ENCODE data around the gene DCAF10. TPM values are rescaled to one million over a fixed set of nuclear protein-coding genes. Genes with fewer than 3 reads are reported as not detected.

Gene DCAF10
- total and polyA plus RNA-seq, 10 of the 15 experiments (the other 5 are each of a cell fraction or from before 2014, with no cell fraction given), result 3.9 to 21.7 (median 9.8) TPM

GRCh38 chr9:37784616-37785483 is 15.7 kb upstream of the DCAF10 start, which contains the start of gene EXOSC3 (continued):
- TF ChIP-seq TCF3 (IDR thresholded peaks at IDR 0.05; ENCODE audit: borderline replicate concordance, insufficient read depth, low read depth, low read length), result no peak
- TF ChIP-seq NR2C1 (IDR thresholded peaks at IDR 0.05), result no peak; the same call in none of the 2 replicates
- 0 out of 2 replicates have a peak, but pooled peaks have one; percentile 82 for TF ChIP-seq RCOR1 (conservative IDR thresholded peaks at IDR 0.05; ENCODE audit: low read depth, low read length)
- TF ChIP-seq, protein P1, sequence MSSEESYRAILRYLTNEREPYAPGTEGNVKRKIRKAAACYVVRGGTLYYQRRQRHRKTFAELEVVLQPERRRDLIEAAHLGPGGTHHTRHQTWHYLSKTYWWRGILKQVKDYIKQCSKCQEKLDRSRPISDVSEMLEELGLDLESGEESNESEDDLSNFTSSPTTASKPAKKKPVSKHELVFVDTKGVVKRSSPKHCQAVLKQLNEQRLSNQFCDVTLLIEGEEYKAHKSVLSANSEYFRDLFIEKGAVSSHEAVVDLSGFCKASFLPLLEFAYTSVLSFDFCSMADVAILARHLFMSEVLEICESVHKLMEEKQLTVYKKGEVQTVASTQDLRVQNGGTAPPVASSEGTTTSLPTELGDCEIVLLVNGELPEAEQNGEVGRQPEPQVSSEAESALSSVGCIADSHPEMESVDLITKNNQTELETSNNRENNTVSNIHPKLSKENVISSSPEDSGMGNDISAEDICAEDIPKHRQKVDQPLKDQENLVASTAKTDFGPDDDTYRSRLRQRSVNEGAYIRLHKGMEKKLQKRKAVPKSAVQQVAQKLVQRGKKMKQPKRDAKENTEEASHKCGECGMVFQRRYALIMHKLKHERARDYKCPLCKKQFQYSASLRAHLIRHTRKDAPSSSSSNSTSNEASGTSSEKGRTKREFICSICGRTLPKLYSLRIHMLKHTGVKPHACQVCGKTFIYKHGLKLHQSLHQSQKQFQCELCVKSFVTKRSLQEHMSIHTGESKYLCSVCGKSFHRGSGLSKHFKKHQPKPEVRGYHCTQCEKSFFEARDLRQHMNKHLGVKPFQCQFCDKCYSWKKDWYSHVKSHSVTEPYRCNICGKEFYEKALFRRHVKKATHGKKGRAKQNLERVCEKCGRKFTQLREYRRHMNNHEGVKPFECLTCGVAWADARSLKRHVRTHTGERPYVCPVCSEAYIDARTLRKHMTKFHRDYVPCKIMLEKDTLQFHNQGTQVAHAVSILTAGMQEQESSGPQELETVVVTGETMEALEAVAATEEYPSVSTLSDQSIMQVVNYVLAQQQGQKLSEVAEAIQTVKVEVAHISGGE (CRISPR knock-in tag; IDR thresholded peaks at IDR 0.05), result peak; percentile 73
- TF ChIP-seq CBX5 (IDR thresholded peaks at IDR 0.05; ENCODE audit: low read depth), result peak; percentile 62; the same call in 1 of the 2 replicates
- peak; percentile 89 for TF ChIP-seq HDGF (IDR thresholded peaks at IDR 0.05)
- TF ChIP-seq LARP7 (IDR thresholded peaks at IDR 0.05), result peak; percentile 90
- TF ChIP-seq SMAD5 (IDR thresholded peaks at IDR 0.05; ENCODE audit: low read depth), result peak; percentile 87
- TF ChIP-seq ZNF274 (IDR thresholded peaks at IDR 0.05; ENCODE audit: insufficient read depth, insufficient read length), result no peak
- TF ChIP-seq, protein P2, sequence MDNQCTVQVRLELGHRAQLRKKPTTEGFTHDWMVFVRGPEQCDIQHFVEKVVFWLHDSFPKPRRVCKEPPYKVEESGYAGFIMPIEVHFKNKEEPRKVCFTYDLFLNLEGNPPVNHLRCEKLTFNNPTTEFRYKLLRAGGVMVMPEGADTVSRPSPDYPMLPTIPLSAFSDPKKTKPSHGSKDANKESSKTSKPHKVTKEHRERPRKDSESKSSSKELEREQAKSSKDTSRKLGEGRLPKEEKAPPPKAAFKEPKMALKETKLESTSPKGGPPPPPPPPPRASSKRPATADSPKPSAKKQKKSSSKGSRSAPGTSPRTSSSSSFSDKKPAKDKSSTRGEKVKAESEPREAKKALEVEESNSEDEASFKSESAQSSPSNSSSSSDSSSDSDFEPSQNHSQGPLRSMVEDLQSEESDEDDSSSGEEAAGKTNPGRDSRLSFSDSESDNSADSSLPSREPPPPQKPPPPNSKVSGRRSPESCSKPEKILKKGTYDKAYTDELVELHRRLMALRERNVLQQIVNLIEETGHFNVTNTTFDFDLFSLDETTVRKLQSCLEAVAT (IDR thresholded peaks at IDR 0.05), result 0 out of 2 replicates have a peak, but pooled peaks have one; percentile 34
- TF ChIP-seq, protein P3, sequence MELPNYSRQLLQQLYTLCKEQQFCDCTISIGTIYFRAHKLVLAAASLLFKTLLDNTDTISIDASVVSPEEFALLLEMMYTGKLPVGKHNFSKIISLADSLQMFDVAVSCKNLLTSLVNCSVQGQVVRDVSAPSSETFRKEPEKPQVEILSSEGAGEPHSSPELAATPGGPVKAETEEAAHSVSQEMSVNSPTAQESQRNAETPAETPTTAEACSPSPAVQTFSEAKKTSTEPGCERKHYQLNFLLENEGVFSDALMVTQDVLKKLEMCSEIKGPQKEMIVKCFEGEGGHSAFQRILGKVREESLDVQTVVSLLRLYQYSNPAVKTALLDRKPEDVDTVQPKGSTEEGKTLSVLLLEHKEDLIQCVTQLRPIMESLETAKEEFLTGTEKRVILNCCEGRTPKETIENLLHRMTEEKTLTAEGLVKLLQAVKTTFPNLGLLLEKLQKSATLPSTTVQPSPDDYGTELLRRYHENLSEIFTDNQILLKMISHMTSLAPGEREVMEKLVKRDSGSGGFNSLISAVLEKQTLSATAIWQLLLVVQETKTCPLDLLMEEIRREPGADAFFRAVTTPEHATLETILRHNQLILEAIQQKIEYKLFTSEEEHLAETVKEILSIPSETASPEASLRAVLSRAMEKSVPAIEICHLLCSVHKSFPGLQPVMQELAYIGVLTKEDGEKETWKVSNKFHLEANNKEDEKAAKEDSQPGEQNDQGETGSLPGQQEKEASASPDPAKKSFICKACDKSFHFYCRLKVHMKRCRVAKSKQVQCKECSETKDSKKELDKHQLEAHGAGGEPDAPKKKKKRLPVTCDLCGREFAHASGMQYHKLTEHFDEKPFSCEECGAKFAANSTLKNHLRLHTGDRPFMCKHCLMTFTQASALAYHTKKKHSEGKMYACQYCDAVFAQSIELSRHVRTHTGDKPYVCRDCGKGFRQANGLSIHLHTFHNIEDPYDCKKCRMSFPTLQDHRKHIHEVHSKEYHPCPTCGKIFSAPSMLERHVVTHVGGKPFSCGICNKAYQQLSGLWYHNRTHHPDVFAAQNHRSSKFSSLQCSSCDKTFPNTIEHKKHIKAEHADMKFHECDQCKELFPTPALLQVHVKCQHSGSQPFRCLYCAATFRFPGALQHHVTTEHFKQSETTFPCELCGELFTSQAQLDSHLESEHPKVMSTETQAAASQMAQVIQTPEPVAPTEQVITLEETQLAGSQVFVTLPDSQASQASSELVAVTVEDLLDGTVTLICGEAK (IDR thresholded peaks at IDR 0.05; ENCODE audit: borderline replicate concordance), result peak; percentile 97
- TF ChIP-seq SREBF2 (IDR thresholded peaks at IDR 0.05; ENCODE audit: low read length), result peak; percentile 56; the same call in 1 of the 2 replicates
- TF ChIP-seq CHD2 (IDR thresholded peaks at IDR 0.05; ENCODE audit: borderline replicate concordance, low read depth, low read length), result peak; percentile 85
- no peak for TF ChIP-seq SUZ12 (IDR thresholded peaks at IDR 0.05; ENCODE audit: unreplicated experiment)
- TF ChIP-seq MYB (IDR thresholded peaks at IDR 0.05; ENCODE audit: borderline replicate concordance, low read depth, low read length), result peak; percentile 32; the same call in 1 of the 2 replicates
- TF ChIP-seq SPI1 (IDR thresholded peaks at IDR 0.05; ENCODE audit: borderline replicate concordance, insufficient read depth, low read depth, low read length), result peak; percentile 29; the same call in 1 of the 2 replicates
- TF ChIP-seq, protein P4, sequence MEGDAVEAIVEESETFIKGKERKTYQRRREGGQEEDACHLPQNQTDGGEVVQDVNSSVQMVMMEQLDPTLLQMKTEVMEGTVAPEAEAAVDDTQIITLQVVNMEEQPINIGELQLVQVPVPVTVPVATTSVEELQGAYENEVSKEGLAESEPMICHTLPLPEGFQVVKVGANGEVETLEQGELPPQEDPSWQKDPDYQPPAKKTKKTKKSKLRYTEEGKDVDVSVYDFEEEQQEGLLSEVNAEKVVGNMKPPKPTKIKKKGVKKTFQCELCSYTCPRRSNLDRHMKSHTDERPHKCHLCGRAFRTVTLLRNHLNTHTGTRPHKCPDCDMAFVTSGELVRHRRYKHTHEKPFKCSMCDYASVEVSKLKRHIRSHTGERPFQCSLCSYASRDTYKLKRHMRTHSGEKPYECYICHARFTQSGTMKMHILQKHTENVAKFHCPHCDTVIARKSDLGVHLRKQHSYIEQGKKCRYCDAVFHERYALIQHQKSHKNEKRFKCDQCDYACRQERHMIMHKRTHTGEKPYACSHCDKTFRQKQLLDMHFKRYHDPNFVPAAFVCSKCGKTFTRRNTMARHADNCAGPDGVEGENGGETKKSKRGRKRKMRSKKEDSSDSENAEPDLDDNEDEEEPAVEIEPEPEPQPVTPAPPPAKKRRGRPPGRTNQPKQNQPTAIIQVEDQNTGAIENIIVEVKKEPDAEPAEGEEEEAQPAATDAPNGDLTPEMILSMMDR (IDR thresholded peaks at IDR 0.05 in 2 of 3, conservative IDR thresholded peaks at IDR 0.05 in 1 of 3; ENCODE audit: control insufficient read depth in 2 of 3, extremely low read depth in 1 of 3, insufficient read depth in 1 of 3, low read depth in 3 of 3, low read length in 3 of 3), result peak in 2 of 3 experiments; percentile 6 to 14; a peak in 2 of 6 replicates

Measured in GM12878 (cell line).